GF-D8 (cell line): Measurements from ENCODE around the gene CCDC112.

Source experiments
- DNase-seq: peaks from one replicate; lab custom pipeline; 2025; lab: John Stamatoyannopoulos, UW

CCDC112 gene

GRCh38 chr5:115317320-115317719 is 20.9 kb upstream of the CCDC112 start:
- DNase-seq = no peak

GRCh38 chr5:115313632-115314031 is 17.2 kb upstream of the CCDC112 start:
- no peak for DNase-seq

- DNase-seq = no peak
Measured at GRCh38 chr5:115313052-115313451, 16.6 kb upstream of the CCDC112 start.

- DNase-seq = no peak
Measured at GRCh38 chr5:115309751-115310370, 13.4 kb upstream of the CCDC112 start.

GRCh38 chr5:115308815-115309214 is 12.4 kb upstream of the CCDC112 start:
- no peak for DNase-seq

- DNase-seq = no peak
Measured at GRCh38 chr5:115306011-115306536, 9.6 kb upstream of the CCDC112 start.

- DNase-seq = no peak
Measured at GRCh38 chr5:115304496-115304895, 8.0 kb upstream of the CCDC112 start.

- no peak for DNase-seq
Measured at GRCh38 chr5:115298811-115299210, 2.4 kb upstream of the CCDC112 start.

GRCh38 chr5:115297031-115297430 is 577 bp upstream of the CCDC112 start:
- no peak for DNase-seq

- no peak for DNase-seq
Measured at GRCh38 chr5:115295777-115296123, 704 bp downstream of the CCDC112 start.

GRCh38 chr5:115291397-115291796 is 5.1 kb downstream of the CCDC112 start:
- no peak for DNase-seq

GRCh38 chr5:115289104-115289503 is 7.3 kb downstream of the CCDC112 start:
- DNase-seq = no peak

GRCh38 chr5:115284021-115284420 is 12.4 kb downstream of the CCDC112 start:
- no peak for DNase-seq

GRCh38 chr5:115282131-115282530 is 14.3 kb downstream of the CCDC112 start:
- no peak for DNase-seq

- no peak for DNase-seq
Measured at GRCh38 chr5:115274584-115274983, 21.9 kb downstream of the CCDC112 start.

- DNase-seq = no peak
Measured at GRCh38 chr5:115272297-115272958, 24.0 kb downstream of the CCDC112 start.

GRCh38 chr5:115271295-115272050 is 25.0 kb downstream of the CCDC112 start:
- no peak for DNase-seq

GRCh38 chr5:115267617-115268016 is 28.8 kb downstream of the CCDC112 start:
- DNase-seq = no peak

- DNase-seq = no peak
Measured at GRCh38 chr5:115265220-115265619, 31.2 kb downstream of the CCDC112 start.

- no peak for DNase-seq
Measured at GRCh38 chr5:115264786-115265185, 31.7 kb downstream of the CCDC112 start.

- DNase-seq = no peak
Measured at GRCh38 chr5:115263078-115263380, 33.4 kb downstream of the CCDC112 start.

- peak; percentile 53 for DNase-seq
Measured at GRCh38 chr5:115262321-115263077, 34.0 kb downstream of the CCDC112 start, which contains the start of gene PGGT1B. TSS of gene PGGT1B (minus strand) at chr5:115262877. CDS start at chr5:115262851, 26 bp downstream.

- DNase-seq = no peak
Measured at GRCh38 chr5:115262011-115262320, 34.5 kb downstream of the CCDC112 start.
